Measurements from ENCODE around the gene WBP1L.

DNA sequence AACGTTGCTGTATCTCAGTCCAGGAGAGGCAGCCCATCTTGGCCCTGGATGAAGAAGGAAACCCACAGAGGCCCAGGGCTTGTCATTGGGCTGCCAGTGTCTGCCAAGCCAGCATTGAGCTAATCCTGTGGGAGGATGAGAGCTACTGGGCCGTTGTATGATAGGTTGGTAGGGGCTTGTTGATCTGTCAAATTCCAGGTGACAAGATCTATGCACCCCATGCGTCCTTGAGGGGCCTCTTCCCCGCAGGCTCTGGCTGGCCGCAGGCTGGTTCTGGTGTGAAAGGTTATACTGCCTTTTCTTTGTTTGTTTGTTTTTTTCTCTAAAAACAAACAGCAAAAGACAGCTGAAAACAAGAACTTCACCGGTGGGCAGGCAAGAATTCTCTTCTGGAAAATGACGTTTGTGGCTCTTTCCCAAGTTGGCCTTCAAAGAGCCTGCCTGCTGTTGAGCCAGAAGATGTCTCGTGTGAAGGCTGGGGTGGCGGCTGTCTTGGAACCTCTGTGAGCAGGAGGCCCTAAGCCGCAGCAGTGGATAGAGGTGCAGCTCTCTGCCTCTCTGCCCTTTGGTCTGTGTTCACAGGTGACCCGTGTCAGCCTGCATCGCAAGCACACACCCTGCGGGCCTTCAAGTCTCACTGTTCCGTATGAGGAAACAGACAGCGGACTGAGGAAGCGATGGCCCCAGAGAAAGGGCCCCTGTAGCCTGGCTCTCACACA lies 70.1 kb downstream of the WBP1L start:
- TF ChIP-seq POLR2A (IDR thresholded peaks at IDR 0.05; ENCODE audit: low read depth, low read length): no peak
- no peak for TF ChIP-seq POLR2AphosphoS5 (IDR thresholded peaks at IDR 0.05; ENCODE audit: low read depth, low read length)

Data from GM12892 (cell line).